ENCODE data around the gene MAPKBP1.

The MAPKBP1 gene

GRCh38 chr15:41827880-41828806 lies 53.9 kb downstream of the MAPKBP1 start, which contains the start of gene JMJD7:
Gene JMJD7, plus strand, starts transcription at chr15:41828092. Its CDS starts 33 bp downstream, at chr15:41828125.
- peak; percentile 85 to 87 for DNase-seq (ENCODE audit: low read depth in 2 of 2)

GRCh38 chr15:41828807-41829141 lies 54.5 kb downstream of the MAPKBP1 start:
- DNase-seq (ENCODE audit: low read depth in 2 of 2) = no peak

- no peak for DNase-seq (ENCODE audit: low read depth in 2 of 2)
Observed at GRCh38 chr15:41829959-41830646, 55.8 kb downstream of the MAPKBP1 start.

- DNase-seq (ENCODE audit: low read depth in 2 of 2) = peak; percentile 32 to 34
Observed at GRCh38 chr15:41831291-41831690, 57.0 kb downstream of the MAPKBP1 start.

GRCh38 chr15:41832208-41832607 lies 57.9 kb downstream of the MAPKBP1 start:
- DNase-seq (ENCODE audit: low read depth in 2 of 2) = no peak

GRCh38 chr15:41832875-41833274 lies 58.6 kb downstream of the MAPKBP1 start:
- DNase-seq (ENCODE audit: low read depth in 2 of 2) = no peak

GRCh38 chr15:41834096-41834495 lies 59.8 kb downstream of the MAPKBP1 start:
- DNase-seq (ENCODE audit: low read depth in 2 of 2) = no peak

- DNase-seq (ENCODE audit: low read depth in 2 of 2) = no peak
Observed at GRCh38 chr15:41836073-41836472, 61.8 kb downstream of the MAPKBP1 start.

- DNase-seq (ENCODE audit: low read depth in 2 of 2) = no peak
Observed at GRCh38 chr15:41836713-41837454, 62.6 kb downstream of the MAPKBP1 start.

- no peak for DNase-seq (ENCODE audit: low read depth in 2 of 2)
Observed at GRCh38 chr15:41838400-41838897, 64.2 kb downstream of the MAPKBP1 start, which contains the start of gene PLA2G4B. Gene PLA2G4B, plus strand, starts transcription at chr15:41838847. Its CDS starts 67 bp downstream, at chr15:41838914.

- no peak for DNase-seq (ENCODE audit: low read depth in 2 of 2)
Observed at GRCh38 chr15:41839781-41840491, 65.7 kb downstream of the MAPKBP1 start.

GRCh38 chr15:41840673-41841072 lies 66.4 kb downstream of the MAPKBP1 start:
- DNase-seq (ENCODE audit: low read depth in 2 of 2) = no peak

GRCh38 chr15:41841131-41841530 lies 66.8 kb downstream of the MAPKBP1 start:
- DNase-seq (ENCODE audit: low read depth in 2 of 2) = no peak

GRCh38 chr15:41842229-41842628 lies 67.9 kb downstream of the MAPKBP1 start:
- DNase-seq (ENCODE audit: low read depth in 2 of 2) = no peak

GRCh38 chr15:41843571-41843970 lies 69.3 kb downstream of the MAPKBP1 start:
- DNase-seq (ENCODE audit: low read depth in 2 of 2) = no peak

- DNase-seq (ENCODE audit: low read depth in 2 of 2) = no peak
Observed at GRCh38 chr15:41844814-41845213, 70.5 kb downstream of the MAPKBP1 start.

GRCh38 chr15:41847206-41847605 lies 72.9 kb downstream of the MAPKBP1 start:
- DNase-seq (ENCODE audit: low read depth in 2 of 2) = no peak

- no peak for DNase-seq (ENCODE audit: low read depth in 2 of 2)
Observed at GRCh38 chr15:41847981-41848380, 73.7 kb downstream of the MAPKBP1 start.

GRCh38 chr15:41848631-41849030 lies 74.3 kb downstream of the MAPKBP1 start:
- DNase-seq (ENCODE audit: low read depth in 2 of 2) = peak; percentile 51 to 55

GRCh38 chr15:41849204-41849603 lies 74.9 kb downstream of the MAPKBP1 start:
- DNase-seq (ENCODE audit: low read depth in 2 of 2) = no peak

GRCh38 chr15:41849861-41850260 lies 75.6 kb downstream of the MAPKBP1 start:
- no peak for DNase-seq (ENCODE audit: low read depth in 2 of 2)

All from stimulated activated CD8-positive, alpha-beta memory T cell treated with anti-CD3 and anti-CD28 coated beads, Interleukin-15, amount 100 ng/mL, for 48 hours (primary cell).